Measurements from ENCODE around the gene DTWD2.
"Not testable (repeated sequence)": the region's sequence is repeated elsewhere in the genome, so short reads cannot be mapped to it uniquely, and the experiment has no call there.

Gene DTWD2

DNA sequence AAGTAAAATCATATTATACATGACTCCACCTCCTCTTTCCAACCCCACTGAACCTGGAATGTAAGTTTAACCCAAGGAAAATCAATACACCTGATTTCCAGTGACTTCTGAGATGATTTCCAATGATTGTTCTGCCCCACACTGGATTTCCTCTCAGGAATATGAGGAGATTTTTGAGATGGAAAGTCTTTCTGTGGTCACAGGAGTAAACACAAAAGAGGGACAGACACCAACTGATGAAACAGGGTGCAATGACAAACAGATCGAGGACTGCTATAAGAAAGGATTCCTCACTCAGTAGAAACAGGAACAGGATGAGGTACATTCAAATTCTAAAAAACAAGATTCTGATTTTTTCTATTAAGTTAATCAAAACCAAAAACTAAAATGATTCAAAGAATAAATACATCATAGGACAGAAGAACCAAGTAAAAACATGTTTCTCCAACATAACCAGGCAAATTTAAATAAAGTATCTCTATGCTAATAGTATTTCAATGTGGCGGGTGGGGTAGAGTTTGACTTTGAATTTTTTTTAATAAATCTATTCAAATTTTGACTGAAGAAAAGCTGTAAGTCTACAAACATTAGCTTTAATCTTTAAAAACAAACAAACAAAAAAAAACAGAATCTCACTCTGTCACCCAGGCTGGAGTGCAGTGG lies 42.1 kb downstream of the DTWD2 start:
- DNase-seq: no peak

DNA sequence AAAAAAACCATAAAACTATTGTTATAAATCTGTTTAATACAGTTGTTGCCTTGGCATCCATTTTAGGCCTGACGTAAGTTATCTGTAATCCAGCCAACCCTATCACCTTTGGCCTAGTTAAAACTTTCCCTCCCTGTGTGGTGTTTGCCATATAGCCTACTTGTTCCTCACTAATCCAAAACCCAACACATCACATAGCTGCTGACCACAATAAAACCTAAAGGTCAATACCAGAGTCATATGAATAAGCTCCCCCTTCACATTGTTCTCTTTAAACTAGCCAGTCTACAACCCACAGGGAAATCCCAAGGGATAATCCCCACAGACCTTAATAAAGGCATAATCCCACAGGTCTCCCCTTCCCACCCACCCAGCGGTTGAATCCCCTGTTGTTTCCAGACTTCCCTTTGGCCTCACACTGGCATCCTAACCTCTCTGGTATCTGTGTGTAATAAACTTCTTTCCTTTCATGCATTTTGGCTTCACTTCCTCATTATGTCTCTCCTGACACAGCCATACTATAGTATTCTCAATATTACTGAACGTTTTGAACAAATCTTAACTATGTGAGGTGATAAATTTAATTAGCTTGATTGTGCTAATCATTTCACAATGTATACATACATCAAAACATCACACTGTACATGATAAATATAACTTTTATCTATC lies 50.8 kb downstream of the DTWD2 start:
- DNase-seq: no peak

DNA sequence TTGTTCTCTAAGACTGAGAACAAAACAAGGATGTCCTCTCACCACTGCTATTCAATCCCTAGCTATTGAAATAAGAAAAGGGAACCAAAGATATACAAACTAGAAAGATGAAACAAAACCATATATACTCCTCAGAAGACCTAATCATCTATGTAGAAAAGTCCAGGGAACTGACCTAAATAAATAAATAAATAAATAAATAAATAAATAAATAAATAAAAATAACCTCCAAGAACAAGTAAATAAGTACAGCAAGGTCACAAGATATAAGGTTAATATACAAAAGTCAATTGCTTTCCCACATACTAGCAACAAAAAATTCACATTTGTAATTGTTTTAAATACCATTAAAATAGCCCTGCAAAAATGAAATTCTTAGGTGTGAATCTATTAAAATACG lies 54.6 kb downstream of the DTWD2 start:
- DNase-seq: no peak

DNA sequence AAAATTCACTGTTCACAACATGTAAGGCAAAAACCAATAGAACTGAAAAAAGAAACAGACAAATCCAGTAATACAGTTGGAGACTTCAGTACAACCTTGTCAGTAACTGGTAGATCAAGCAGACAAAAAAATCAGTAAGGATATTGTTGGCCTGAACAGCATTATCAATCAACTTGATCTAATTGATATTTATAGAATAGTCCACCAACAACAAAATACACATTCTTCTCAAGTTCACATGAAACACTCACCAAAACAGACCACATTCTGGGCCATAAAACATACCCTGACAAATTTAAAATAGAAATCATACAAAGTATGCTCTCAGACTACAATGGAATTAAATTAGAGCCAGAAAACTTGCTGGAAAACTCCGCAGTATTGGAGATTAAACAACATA lies 56.8 kb downstream of the DTWD2 start:
- DNase-seq: no peak

DNA sequence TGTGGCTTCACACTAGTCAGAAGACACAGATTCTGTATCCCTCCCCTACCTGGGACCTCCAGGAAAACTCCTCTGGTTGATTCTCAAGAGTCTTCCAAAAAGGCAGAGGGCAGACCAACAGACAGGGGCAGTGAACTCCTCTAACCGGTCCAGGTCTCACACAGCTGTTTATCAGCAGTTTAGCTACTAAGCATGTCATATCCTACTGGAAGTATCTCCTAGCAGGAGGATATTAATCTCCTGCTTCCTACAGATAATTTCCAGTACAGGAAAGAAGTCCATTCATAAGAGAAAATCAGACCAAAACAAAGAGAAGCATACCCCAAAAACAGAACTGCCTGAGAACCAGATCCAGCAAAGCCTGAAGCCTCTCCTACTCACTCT lies 64.3 kb downstream of the DTWD2 start:
- DNase-seq: no peak

DNA sequence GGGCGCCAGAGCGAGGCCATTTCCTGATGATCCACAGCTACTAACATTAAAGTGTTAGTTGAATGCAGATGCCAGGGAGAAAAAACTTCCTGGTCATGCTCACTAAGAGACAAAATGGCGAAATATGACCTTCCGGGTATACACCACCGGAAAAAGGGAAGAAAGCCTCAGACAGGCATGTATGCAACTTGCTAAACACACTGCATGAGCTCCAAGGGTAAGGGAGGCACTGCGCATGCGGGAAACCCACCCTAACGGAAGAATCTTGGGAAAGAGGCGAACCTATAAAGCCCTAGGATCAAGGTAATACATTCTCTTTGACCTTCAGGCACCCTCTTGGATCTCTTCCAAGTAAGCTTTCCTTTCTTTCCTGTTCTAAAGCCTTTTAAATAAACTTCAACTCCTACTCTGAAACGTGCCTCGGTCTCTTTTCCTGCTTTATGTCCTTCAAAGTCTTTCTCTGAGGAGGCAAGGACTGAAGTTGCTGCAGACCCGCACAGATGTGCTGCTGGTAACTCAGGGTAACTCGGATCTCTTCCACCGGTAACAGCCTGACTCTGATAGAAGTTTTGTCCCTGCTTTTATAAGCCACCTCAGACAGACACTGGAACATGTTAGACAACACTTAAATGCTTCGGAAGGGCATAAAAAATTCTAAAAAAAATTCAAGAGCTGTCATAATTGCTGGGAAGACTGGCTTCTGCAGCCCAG lies 64.9 kb downstream of the DTWD2 start:
- no peak for DNase-seq

DNA sequence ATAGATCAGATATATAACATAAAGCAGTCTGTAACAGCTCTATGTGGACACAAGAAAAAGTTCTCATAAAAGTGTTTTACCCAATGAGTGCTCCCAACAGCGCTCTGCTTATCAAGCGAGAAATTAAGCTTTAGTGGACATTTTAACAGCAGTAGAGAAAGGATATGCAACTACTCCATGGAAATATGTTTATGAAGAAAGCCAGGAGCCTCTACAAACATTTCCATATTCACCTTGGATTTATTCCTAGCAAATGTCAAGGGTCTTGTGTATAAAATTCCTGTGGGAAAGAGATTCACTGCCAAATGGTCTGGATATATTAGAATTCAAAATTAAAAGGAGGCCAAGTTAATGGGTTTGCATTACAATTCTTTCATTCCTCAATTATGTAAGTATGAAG lies 66.5 kb downstream of the DTWD2 start:
- DNase-seq: no peak

DNA sequence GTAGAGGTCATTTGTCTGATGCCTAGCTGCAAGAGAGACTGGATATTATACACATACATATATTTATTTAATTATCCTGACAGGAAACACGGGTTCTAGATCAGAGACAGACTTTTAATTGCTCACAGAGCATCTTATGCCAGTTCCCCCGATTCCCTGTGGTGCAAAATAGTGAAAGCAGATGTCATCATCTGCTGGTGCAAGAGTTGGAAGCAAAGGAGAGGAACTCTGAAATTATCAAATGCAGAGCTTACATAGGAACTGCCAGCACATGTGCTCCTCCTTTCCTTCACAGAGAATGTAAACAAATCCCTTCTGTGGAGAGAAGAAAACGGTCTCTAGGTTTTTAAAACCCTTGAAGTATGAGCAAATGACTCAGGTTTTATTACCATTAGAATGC lies 69.3 kb downstream of the DTWD2 start:
- DNase-seq: no peak

DNA sequence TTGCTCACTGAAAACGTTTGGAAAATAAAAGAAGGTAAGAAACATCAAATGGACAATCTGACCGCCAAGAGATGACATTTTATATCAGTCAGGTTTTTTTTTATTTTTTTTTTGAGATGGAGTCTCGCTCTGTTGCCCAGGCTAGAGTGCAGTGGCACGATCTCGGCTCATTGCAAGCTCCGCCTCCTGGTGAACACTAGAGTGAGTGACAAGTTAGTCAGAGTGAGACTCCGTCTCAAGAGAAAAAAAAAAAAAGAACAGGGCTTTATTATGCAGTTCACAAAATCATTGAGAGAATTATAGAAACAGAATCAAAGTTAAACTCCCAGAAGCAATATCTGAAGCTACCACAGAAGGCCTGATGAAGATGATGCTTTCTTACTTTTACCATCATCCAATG lies 70.1 kb downstream of the DTWD2 start:
- DNase-seq: no peak

DNA sequence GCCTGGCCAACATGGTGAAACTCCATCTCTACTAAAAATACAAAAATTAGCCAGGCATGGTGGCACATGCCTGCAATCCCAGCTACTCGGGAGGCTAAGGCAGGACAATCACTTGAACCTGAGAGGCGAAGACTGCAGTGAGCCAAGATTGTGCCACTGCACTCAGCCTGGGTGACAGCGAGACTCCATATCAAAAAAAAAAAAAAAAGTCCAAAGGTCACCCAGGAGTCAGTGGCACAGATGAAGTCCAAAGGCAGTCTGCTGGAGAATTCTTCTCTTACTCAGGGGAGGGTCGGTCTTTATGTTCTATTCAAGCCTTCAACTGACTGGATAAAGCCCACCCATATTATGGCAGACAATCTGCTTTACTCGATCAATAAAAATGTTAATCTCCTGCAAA lies 80.8 kb downstream of the DTWD2 start:
- not testable (repeated sequence) for DNase-seq

DNA sequence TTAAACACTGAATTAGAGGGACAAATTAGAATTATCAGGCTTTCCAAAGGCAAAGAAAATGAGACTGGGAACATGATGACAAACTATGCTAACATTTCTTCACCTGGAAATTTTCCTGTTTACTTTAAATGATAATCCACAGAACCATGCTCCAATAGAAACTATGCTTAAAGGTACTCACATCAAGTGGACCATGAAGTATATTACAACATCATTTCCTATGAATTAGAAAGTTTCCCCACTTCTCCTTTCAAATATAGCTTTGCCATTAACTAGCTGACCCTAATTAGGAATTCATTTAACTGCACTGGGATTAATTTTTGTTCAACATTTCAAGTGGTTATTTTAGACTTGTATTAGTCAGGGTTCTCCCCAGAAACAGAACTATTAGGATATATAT lies 81.4 kb downstream of the DTWD2 start:
- no peak for DNase-seq

DNA sequence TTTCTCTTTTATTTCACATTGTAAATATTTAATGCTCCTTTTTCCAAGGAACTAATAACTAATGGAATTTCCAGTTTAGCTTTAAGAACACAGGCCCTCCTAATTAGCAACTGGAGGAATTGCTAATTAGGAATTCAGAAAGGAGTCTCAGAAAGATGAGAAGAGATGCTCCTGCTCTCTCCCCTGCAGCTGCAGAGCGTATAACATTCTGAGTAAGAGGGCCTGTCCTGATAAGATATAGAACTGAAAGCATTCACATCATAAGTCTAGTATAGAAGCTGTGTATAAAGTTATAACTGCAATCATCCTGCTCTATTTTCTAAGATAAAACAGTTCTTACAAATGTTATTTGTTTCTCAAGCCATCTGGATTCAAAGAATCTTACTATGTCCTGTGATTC lies 83.2 kb downstream of the DTWD2 start:
- no peak for DNase-seq

DNA sequence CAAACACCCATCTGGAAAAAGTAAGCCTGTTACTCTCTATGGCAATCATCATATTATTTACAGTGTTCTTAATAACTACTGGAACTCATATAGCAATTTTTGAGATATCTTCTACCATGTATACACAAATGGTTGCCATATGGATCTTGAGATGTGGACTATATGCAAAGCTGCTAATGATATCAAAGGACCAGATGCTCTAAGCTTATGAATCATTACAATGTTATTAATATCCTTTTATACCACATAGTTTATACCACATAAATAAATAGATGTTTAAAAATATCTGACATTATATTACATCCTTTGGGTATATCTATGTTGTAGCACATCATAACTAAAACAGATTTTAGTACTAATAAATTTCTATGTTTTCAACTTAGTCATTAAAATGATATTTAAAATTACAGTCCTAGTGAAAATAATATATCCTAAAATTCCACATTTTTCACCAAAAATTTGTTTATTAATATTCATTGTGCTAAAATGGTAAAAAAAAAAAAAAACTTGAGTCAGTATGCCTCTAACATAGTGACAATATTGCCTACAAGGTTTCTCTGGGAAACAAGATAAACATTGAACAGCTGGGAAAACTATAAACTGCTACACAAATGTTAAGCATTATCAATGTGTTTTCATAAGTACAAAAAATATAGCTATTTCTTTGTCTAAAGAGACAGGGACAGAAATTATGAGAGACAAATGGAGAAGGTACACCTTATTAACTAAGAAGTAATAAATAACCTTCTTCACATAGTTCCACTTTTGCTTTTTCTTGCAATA lies 85.5 kb downstream of the DTWD2 start:
- DNase-seq: no peak

DNA sequence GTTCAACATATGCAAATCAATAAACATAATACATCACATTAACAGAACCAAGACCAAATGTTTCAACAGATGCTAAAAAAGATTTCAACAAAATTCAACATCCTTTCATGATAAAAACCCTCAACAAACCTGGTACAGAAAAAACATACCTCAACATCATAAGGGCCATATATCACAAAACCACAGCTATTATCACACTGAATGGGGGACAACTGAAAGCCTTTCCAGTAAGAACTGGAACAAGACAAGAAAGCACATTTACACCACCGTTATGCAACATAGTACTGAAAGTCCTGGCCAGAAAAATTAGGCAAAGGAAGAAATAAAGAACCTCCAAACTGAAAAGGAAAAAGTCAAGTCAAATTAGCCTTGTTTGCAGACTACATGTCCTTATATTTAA lies 93.6 kb downstream of the DTWD2 start:
- DNase-seq: no peak

DNA sequence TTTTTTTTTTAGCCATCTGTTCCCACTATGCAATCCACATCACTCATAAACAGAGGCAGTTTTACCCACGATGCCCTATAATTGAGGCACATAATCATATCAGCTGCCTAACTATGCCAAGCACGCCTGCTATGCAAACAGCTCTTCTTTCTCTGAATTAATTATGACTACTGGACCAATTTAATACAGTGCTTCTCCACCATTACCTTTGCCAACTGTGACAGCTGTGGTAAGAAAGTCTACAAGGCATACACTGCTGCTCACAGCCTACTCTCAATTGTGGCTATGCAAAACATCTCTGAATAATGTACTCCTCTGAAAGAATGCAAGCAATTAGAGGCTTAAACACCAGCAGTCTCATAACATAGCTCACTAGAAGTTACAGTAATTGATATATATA lies 97.1 kb downstream of the DTWD2 start:
- DNase-seq: no peak

DNA sequence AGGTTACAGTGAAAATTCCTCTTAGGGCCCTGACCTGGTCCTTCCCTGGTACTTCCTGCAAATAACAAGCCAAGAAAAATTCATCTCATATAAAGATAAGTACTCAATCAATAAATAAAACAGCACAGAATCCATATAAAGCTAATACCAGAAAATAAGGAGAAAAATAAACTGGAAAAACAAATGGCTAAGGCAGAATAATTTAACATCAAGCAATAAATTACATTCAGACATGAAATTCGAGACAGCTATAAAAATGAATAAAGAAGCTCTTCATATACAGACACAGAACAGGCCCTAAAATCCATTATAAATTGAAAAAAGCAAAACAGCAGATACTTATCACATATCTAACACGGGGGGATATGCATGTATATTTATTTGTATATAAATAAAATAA lies 99.2 kb downstream of the DTWD2 start:
- no peak for DNase-seq

DNA sequence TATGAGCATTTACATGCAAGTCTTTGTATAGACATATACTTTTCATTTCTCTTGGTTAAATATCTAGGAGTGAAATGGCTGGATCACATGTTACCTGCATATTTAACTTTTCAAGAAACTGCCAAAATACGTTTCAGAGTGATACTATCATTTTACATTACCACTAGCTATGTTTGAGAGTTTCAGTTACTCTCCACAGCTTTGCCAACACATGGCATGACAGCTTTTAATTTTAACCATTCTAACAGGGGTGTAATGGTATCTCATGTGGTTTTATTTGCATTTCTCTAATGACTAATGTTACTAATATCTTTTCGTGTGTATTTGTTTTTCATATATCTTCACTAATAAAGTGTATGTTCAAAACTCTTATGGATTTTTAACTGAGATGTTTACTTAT lies 99.8 kb downstream of the DTWD2 start:
- no peak for DNase-seq

DNA sequence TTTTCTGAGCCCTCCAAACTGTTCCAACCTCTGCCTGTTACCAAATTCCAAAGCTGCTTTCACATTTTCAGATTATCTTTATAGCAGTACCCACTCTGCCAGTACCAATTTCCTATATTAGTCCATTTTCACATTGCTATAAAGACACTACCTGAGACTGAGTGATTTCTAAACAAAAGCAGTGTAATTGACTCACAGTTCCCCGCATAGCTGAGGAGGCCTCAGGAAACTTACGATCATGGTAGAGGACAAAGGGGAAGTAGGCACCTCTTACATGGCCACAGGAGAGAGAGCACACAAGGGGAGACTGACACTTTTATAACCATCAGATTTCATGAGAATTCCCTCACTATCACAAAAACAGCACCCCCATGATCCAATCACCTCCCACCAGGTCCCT lies 105.0 kb downstream of the DTWD2 start:
- no peak for DNase-seq

DNA sequence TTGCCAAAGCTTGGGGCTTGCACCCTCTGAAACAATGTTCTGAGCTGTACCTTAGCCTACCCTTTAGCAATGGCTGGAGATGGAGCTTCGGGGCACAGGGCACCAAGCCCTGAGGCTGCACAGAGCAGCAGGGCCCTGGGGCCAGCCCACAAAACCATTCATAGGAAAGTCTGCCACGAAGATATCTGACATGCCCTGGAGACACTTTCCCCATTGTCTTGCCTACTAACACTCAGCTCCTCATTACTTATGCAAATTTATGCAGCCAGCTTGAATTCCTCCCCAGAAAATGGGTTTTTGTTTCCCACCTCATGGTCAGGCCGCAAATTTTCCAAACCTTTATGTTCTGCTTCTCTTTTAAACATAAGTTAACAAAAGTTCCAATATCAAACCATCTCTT lies 105.7 kb downstream of the DTWD2 start:
- DNase-seq: no peak

DNA sequence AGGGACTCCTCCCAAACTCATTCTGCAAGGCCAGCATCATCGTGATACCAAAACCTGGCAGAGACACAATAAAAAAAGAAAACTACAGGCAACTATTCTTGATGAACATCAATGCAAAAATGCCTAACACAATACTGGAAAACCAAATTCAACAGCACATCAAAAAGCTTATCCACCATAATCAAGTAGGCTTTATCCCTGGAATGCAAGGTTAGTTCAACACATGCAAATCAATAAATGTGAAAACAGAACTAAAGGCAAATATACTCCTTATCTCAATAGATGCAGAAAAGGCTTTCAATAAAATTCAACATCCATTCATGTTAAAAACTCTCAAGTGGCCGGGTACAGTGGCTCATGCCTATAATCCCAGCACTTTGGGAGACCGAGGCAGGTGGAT lies 111.5 kb downstream of the DTWD2 start:
- not testable (repeated sequence) for DNase-seq

DNA sequence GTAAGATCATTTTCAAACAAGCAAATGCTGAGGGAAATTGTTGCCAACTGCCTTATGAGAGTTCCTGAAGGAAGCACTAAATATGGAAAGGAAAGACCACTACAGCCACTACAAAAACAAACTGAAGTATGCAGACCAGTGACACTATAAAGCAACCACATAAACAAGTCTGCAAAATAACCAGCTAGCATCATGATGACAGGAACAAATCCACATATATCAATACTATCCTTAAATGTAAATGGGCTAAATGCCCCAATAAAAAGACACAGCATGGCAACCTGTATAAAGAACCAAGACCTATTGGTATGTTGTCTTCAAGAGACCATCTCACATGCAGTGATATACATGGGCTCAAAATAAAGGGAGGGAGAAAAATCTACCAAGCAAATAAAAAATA lies 113.2 kb downstream of the DTWD2 start:
- DNase-seq: no peak

DNA sequence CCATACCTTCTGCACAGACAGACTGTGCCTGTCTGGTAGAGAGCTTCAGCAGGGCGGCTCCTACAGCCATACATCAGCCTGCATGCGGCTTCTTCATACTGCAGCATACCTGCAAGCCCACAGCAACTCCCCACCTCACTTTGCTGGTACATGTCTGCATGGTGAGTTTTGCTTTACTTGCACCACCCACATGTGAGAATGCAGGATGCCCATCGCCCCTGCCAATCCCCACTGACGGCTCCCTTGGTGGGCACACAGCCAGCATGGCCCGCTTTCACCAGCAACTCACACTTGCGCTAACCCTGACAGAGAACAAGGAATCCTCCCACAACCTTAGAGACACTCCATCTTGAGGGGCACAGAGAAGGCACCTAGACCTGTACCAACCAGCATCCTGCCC lies 114.9 kb downstream of the DTWD2 start:
- no peak for DNase-seq

DNA sequence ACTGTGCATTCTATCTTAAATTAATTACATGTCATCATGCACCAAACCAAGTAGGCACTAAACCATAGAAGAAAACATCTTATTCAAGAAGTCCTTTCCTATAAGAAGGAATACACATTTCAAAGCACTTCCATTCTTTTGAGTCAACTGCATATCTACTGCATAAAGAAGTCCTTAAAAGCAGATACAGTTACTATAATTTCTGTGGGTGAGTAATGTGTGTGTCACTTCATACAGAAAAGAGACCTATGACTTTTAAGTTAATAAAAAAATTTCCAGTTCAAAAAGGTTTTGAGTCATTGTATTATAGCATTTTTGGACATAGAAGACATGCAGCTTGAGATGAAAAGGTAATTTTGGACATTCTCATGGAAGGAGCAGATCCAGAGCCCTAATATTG lies 125.0 kb downstream of the DTWD2 start:
- DNase-seq: no peak

DNA sequence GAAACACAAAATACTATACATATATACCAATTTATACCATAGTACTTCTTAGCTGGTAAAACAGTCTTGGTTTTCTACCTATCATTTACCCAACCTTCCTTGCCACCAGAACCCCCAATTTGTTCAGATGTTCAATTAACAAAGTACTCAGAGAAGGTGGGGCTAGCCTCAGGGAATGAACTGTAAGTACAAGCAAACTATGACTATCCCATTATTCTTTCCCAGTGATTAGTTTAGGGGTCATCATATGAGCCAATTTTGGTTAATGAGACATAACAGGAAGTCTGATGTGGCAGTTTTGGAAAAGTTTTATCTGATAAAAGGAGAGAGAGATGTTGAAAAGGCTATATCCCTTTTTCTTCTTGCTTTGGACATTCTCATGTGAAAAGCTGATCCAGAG lies 125.8 kb downstream of the DTWD2 start:
- no peak for DNase-seq

All from DMS153 (cell line).